GM23338 (cell line): Measurements from ENCODE around the gene SPRED3. TPM values are rescaled to one million over a fixed set of nuclear protein-coding genes. Genes with fewer than 3 reads are reported as not detected.

Source experiments
- ATAC-seq: fragments of 200-7000 bp; cut with Tn5 transposase; 3 replicates; pipeline ENCODE4 v1.9.1; 2020
- DNase-seq: peaks from one replicate; pipeline ENCODE4 v3.0.0-alpha.2; 2015; ENCODE audit warnings: low spot score
- H2AFZ ChIP-seq: fragments of 200-600 bp; sonication (generic); 2 replicates; pipeline ENCODE4 v1.8.0; 2016; ENCODE audit warnings: antibody characterized with exemption, mild to moderate bottlenecking, moderate library complexity
- H3F3A ChIP-seq: fragments of 200-600 bp; sonication (generic); replicated peaks from 2 replicates; pipeline ENCODE4 v1.8.0; 2017; ENCODE audit warnings: antibody characterized with exemption, mixed run types, low read depth
- H3K27ac ChIP-seq: fragments of 200-600 bp; sonication (generic); 2 replicates; pipeline ENCODE4 v1.6.1; 2016; ENCODE audit warnings: low read depth
- H3K27me3 ChIP-seq: fragments of 200-600 bp; sonication (generic); 2 replicates; pipeline ENCODE4 v1.8.0; 2016; ENCODE audit warnings: mild to moderate bottlenecking, mixed run types, moderate library complexity; ENCODE audit not compliant: insufficient read depth
- H3K36me3 ChIP-seq: fragments of 200-600 bp; sonication (generic); 2 replicates; pipeline ENCODE4 v1.8.0; 2016; ENCODE audit warnings: mild to moderate bottlenecking; ENCODE audit not compliant: insufficient read depth
- H3K4me1 ChIP-seq: fragments of 200-600 bp; sonication (generic); 2 replicates; pipeline ENCODE4 v1.8.0; 2016; ENCODE audit warnings: mild to moderate bottlenecking, moderate library complexity; ENCODE audit not compliant: insufficient read depth
- H3K4me2 ChIP-seq: fragments of 200-600 bp; sonication (generic); 2 replicates; pipeline ENCODE4 v1.7.1; 2017; ENCODE audit warnings: mixed run types
- H3K4me3 ChIP-seq: fragments of 200-600 bp; sonication (generic); 2 replicates; pipeline ENCODE4 v1.6.1; 2016; ENCODE audit warnings: mixed run types
- H3K79me2 ChIP-seq: fragments of 200-600 bp; sonication (generic); replicated peaks from 2 replicates; pipeline ENCODE4 v1.8.0; 2017; ENCODE audit warnings: mild to moderate bottlenecking; ENCODE audit not compliant: insufficient read depth
- H3K9me2 ChIP-seq: fragments of 200-600 bp; sonication (generic); 2 replicates; pipeline ENCODE4 v1.8.0; 2017; ENCODE audit not compliant: insufficient read depth
- H4K20me1 ChIP-seq: fragments of 200-600 bp; sonication (generic); replicated peaks from 2 replicates; pipeline ENCODE4 v1.8.0; 2017; ENCODE audit warnings: mild to moderate bottlenecking; ENCODE audit not compliant: insufficient read depth
- H3K27ac Mint-ChIP-seq: 2 replicates; pipeline ENCODE4 v1.8.0; 2020; ENCODE audit warnings: inconsistent platforms, mild to moderate bottlenecking, moderate library complexity, mixed read lengths
- H3K27me3 Mint-ChIP-seq: 3 replicates; pipeline ENCODE4 v1.8.0; 2022; ENCODE audit warnings: low read depth, mild to moderate bottlenecking, moderate library complexity, mixed read lengths, inconsistent platforms; ENCODE audit not compliant: insufficient read depth, poor library complexity
- H3K36me3 Mint-ChIP-seq: 3 replicates; pipeline ENCODE4 v1.8.0; 2021; ENCODE audit warnings: low read depth, mild to moderate bottlenecking, inconsistent platforms, moderate library complexity, mixed read lengths
- H3K4me1 Mint-ChIP-seq: 3 replicates; pipeline ENCODE4 v1.8.0; 2020; ENCODE audit warnings: mild to moderate bottlenecking, inconsistent platforms, mixed read lengths
- H3K4me3 Mint-ChIP-seq: 3 replicates; pipeline ENCODE4 v1.8.0; 2021; ENCODE audit warnings: moderate library complexity, mild to moderate bottlenecking, inconsistent platforms, mixed read lengths
- H3K9me3 Mint-ChIP-seq: 3 replicates; pipeline ENCODE4 v1.8.0; 2020; ENCODE audit warnings: moderate library complexity, mild to moderate bottlenecking, inconsistent platforms, mixed read lengths
- CREB1 ChIP-seq: fragments of 250-450 bp; sonication (Bioruptor Pico); IDR thresholded peaks from 2 replicates; pipeline ENCODE4 v1.5.0; 2020; ENCODE audit warnings: low read depth, mild to moderate bottlenecking, moderate library complexity
- CTCF ChIP-seq, 2 experiments: fragments of 200-600 bp in 1 of 2; sonication (generic) in 1 of 2; conservative IDR thresholded peaks; 2 replicates each; pipeline versions ENCODE4 v1.5.1 to v1.6.1; 2016 to 2017; ENCODE audit warnings: antibody characterized with exemption in 2 of 2, low read depth in 2 of 2, mild to moderate bottlenecking in 2 of 2, moderate library complexity in 1 of 2
- EZH2 ChIP-seq: fragments of 200-600 bp; sonication (generic); IDR thresholded peaks from one replicate; pipeline ENCODE4 v1.8.0; 2017; ENCODE audit warnings: antibody characterized with exemption, mild to moderate bottlenecking, low read depth; ENCODE audit not compliant: unreplicated experiment
- EZH2phosphoT487 ChIP-seq: fragments of 200-600 bp; sonication (generic); IDR thresholded peaks from one replicate; pipeline ENCODE4 v1.8.1; 2018; ENCODE audit warnings: antibody characterized with exemption; ENCODE audit not compliant: unreplicated experiment
- NANOG ChIP-seq: IDR thresholded peaks from 2 replicates; pipeline ENCODE4 v1.6.1; 2016; ENCODE audit warnings: antibody characterized with exemption, borderline replicate concordance
- POLR2AphosphoS5 ChIP-seq: IDR thresholded peaks from 2 replicates; pipeline ENCODE4 v1.6.1; 2016; ENCODE audit warnings: antibody characterized with exemption, low read depth
- REST ChIP-seq: IDR thresholded peaks from one replicate; pipeline ENCODE4 v1.6.1; 2018; ENCODE audit warnings: antibody characterized with exemption; ENCODE audit not compliant: unreplicated experiment
- STAT1 ChIP-seq: IDR thresholded peaks from one replicate; pipeline ENCODE4 v1.6.1; 2016; ENCODE audit warnings: antibody characterized with exemption; ENCODE audit not compliant: unreplicated experiment
- ZNF114 ChIP-seq: fragments of 250-450 bp; sonication (Bioruptor Pico); IDR thresholded peaks from 2 replicates; pipeline ENCODE4 v1.5.0; 2020; ENCODE audit warnings: mild to moderate bottlenecking, moderate library complexity
- ZNF462 ChIP-seq: fragments of 250-450 bp; sonication (Bioruptor Pico); IDR thresholded peaks from 2 replicates; pipeline ENCODE4 v1.5.0; 2020; ENCODE audit warnings: mild to moderate bottlenecking, moderate library complexity
- polyA plus RNA-seq: library from polyadenylated mRNA; unstranded; fragments of >200 nt; fragmentation: Nextera tagmentation; extraction: Ambion mirVana; gene quantifications from 2 replicates; pipeline ENCODE4 v1.2.1, GENCODE V29; 2016
- total RNA-seq: library from RNA; depleted of rRNA; stranded (reverse); fragments of >200 nt; shearing (Covaris generic); gene quantifications from 2 replicates; pipeline ENCODE4 v1.2.3, GENCODE V29; 2014
- TF ChIP-seq, protein P1 (sequence below): IDR thresholded peaks from 2 replicates; pipeline ENCODE4 v1.6.1; 2016; ENCODE audit warnings: antibody characterized with exemption

Gene SPRED3
- total and polyA plus RNA-seq, 2 experiments from 2014 or later = 3.9 to 11.6 TPM

DNA sequence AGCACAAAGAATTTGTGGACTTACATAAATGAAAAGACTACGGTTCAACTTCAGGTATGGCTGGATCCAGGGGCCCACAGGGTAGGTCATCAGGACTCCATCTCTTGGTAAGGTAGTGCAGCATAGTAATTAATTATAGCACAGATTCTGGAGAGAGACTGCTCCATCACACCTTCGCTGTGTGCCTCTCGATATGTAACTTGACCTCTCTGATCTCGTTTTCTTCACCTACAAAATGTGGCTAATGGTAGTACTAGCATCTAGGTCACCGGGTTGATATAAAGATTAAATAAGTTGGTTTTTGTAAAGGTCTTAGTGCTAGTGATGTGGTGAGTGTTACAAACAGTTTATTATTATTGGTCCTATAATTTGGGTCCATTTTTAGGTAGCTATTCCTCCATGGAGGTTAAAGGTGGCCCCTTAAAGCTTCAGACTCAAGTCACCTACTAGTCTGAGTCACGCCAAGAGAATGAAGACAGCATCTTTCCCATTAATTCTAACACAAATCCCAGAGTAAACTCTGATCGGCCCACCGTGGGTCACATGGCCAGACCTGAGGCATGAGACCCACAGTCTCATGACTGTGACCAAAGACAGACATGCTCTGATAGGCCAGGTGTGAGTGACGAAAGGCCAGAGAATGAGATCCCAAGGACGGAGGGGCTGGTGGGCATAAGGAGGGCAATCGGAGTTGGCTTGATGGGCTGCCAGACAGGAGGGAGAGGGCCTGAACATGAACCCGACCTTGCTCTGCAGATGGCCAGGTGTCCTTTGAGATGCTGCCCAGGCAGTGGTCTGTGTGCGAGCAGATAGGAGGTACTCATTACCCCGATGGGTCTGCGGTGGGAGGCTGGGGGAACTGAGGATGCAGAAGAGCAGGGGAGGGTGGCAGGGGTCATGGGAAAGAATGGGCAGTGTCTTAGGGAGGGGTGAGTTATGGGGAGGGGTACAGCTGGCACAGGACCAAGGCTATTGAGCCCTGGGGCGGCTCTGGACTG lies 32.5 kb upstream of the SPRED3 start (continued):
- TF ChIP-seq STAT1 = no peak
- no peak for TF ChIP-seq ZNF114
- TF ChIP-seq REST = no peak
- TF ChIP-seq CREB1 (CRISPR knock-in tag) = no peak
- TF ChIP-seq, protein P1, sequence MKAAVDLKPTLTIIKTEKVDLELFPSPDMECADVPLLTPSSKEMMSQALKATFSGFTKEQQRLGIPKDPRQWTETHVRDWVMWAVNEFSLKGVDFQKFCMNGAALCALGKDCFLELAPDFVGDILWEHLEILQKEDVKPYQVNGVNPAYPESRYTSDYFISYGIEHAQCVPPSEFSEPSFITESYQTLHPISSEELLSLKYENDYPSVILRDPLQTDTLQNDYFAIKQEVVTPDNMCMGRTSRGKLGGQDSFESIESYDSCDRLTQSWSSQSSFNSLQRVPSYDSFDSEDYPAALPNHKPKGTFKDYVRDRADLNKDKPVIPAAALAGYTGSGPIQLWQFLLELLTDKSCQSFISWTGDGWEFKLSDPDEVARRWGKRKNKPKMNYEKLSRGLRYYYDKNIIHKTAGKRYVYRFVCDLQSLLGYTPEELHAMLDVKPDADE = no peak

DNA sequence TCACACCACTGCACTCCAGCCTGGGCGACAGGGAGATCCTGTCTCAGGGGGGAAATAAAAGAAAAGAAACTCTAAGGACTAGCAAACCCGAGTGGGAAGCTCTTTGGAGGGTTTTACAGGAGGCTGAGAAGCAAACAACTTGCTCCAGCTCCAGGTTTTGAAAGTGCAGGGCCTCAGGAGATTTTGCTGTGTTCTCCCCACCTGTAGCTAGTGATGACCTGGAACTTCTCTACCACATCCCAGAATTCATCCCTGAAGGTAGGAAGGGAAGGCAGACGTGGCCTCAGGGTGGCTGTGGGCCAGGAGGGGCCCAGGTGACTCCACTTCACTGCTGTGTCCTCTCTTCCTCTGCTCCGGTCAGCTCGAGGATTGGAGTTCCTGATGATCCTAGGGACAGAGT lies 30.4 kb upstream of the SPRED3 start:
- peaks cover 29% of the 10 kb centered on the region for H3K27me3 ChIP-seq
- H3K27ac Mint-ChIP-seq = no peak overlapping the region
- TF ChIP-seq EZH2 = no peak
- no peak for TF ChIP-seq CREB1 (CRISPR knock-in tag)
- TF ChIP-seq ZNF114 = no peak
- no peak for TF ChIP-seq EZH2phosphoT487
- no peak for TF ChIP-seq STAT1
- TF ChIP-seq POLR2AphosphoS5 = no peak
- no peak for TF ChIP-seq CTCF (conservative IDR thresholded peaks at IDR 0.05; ENCODE audit: low read depth in 2 of 2)
- no peak for TF ChIP-seq ZNF462 (CRISPR knock-in tag)
- TF ChIP-seq NANOG = no peak

More for the DNA sequence above, 30.4 kb upstream of the SPRED3 start:
- peaks cover 22% of the 10 kb centered on the region for H3K4me1 Mint-ChIP-seq
- no peaks in the 10 kb centered on the region; the same call in 1 of the 2 replicates for H4K20me1 ChIP-seq
- H3K27ac ChIP-seq = no peak overlapping the region
- no peaks in the 10 kb centered on the region; the same call in 2 of the 3 replicates for H3K36me3 Mint-ChIP-seq
- no peaks in the 10 kb centered on the region for H3K9me3 Mint-ChIP-seq
- H3K9me2 ChIP-seq = no peaks in the 10 kb centered on the region
- H3K4me3 Mint-ChIP-seq = no peak overlapping the region
- ATAC-seq = no peak
- DNase-seq = no peak
- H3K4me1 ChIP-seq = peaks cover 12% of the 10 kb centered on the region
- H3K4me2 ChIP-seq = no peak overlapping the region
- no peaks in the 10 kb centered on the region for H3K79me2 ChIP-seq
- H3K27me3 Mint-ChIP-seq = peaks cover 27% of the 10 kb centered on the region
- no peaks in the 10 kb centered on the region for H3K36me3 ChIP-seq
- H3F3A ChIP-seq = 0 out of 2 replicates have a peak, but pooled peaks cover 14% of the 10 kb centered on the region
- H3K4me3 ChIP-seq = no peak overlapping the region
- H2AFZ ChIP-seq = no peak overlapping the region
